ENCODE results near the gene PRKCZ.
"Not testable (repeated sequence)": the region's sequence is repeated elsewhere in the genome, so short reads cannot be mapped to it uniquely, and the experiment has no call there.

The PRKCZ gene

GRCh38 chr1:2133879-2134215, 83.6 kb downstream of the PRKCZ start:
- no peak for DNase-seq (ENCODE audit: low read depth in 3 of 3, low spot score in 1 of 3)

- no peak for DNase-seq (ENCODE audit: low read depth in 3 of 3, low spot score in 1 of 3)
These were observed 84.0 kb downstream of the PRKCZ start for GRCh38 chr1:2134266-2134620.

- no peak for DNase-seq (ENCODE audit: low read depth in 3 of 3, low spot score in 1 of 3)
These were observed 84.6 kb downstream of the PRKCZ start for GRCh38 chr1:2134621-2135307.

- DNase-seq (ENCODE audit: low read depth in 3 of 3, low spot score in 1 of 3), result no peak
These were observed 85.2 kb downstream of the PRKCZ start for GRCh38 chr1:2135441-2135841.

- no peak for DNase-seq (ENCODE audit: low read depth in 3 of 3, low spot score in 1 of 3)
These were observed 85.7 kb downstream of the PRKCZ start for GRCh38 chr1:2135941-2136340.

GRCh38 chr1:2136386-2137235, 86.4 kb downstream of the PRKCZ start:
- DNase-seq (ENCODE audit: low read depth in 3 of 3, low spot score in 1 of 3), result no peak

- DNase-seq (ENCODE audit: low read depth in 3 of 3, low spot score in 1 of 3), result no peak
These were observed 87.3 kb downstream of the PRKCZ start for GRCh38 chr1:2137257-2138121.

GRCh38 chr1:2139156-2139555, 88.9 kb downstream of the PRKCZ start:
- DNase-seq (ENCODE audit: low read depth in 3 of 3, low spot score in 1 of 3), result not testable (repeated sequence)

GRCh38 chr1:2141025-2141424, 90.8 kb downstream of the PRKCZ start:
- DNase-seq (ENCODE audit: low read depth in 3 of 3, low spot score in 1 of 3), result no peak

GRCh38 chr1:2143814-2144500, 93.7 kb downstream of the PRKCZ start:
- DNase-seq (ENCODE audit: low read depth in 3 of 3, low spot score in 1 of 3), result no peak

- DNase-seq (ENCODE audit: low read depth in 3 of 3, low spot score in 1 of 3), result no peak
These were observed 94.4 kb downstream of the PRKCZ start for GRCh38 chr1:2144501-2145090.

- DNase-seq (ENCODE audit: low read depth in 3 of 3, low spot score in 1 of 3), result no peak
These were observed 96.0 kb downstream of the PRKCZ start for GRCh38 chr1:2145946-2146835.

GRCh38 chr1:2146836-2147517, 96.8 kb downstream of the PRKCZ start:
- DNase-seq (ENCODE audit: low read depth in 3 of 3, low spot score in 1 of 3), result no peak

GRCh38 chr1:2147869-2148268, 97.7 kb downstream of the PRKCZ start:
- not testable (repeated sequence) for DNase-seq (ENCODE audit: low read depth in 3 of 3, low spot score in 1 of 3)

GRCh38 chr1:2148691-2149090, 98.5 kb downstream of the PRKCZ start:
- peak in 1 of 3 donors; percentile 37 for DNase-seq (ENCODE audit: low read depth in 3 of 3, low spot score in 1 of 3)

- DNase-seq (ENCODE audit: low read depth in 3 of 3, low spot score in 1 of 3), result no peak
These were observed 100.6 kb downstream of the PRKCZ start for GRCh38 chr1:2150801-2151200.

GRCh38 chr1:2151252-2151651, 101.0 kb downstream of the PRKCZ start:
- DNase-seq (ENCODE audit: low read depth in 3 of 3, low spot score in 1 of 3), result no peak

- no peak for DNase-seq (ENCODE audit: low read depth in 3 of 3, low spot score in 1 of 3)
These were observed 101.7 kb downstream of the PRKCZ start for GRCh38 chr1:2151911-2152310.

- DNase-seq (ENCODE audit: low read depth in 3 of 3, low spot score in 1 of 3), result no peak
These were observed 102.7 kb downstream of the PRKCZ start for GRCh38 chr1:2152954-2153353.

All from stimulated activated CD4-positive, alpha-beta T cell treated with anti-CD3 and anti-CD28 coated beads, TNF-alpha, amount 100 ng/mL, for 1 hour (primary cell).